ENCODE data around the gene NTSR1.
A peak's percentile ranks its signal among the peaks of the same experiment; 100 is the strongest.

Gene NTSR1

GRCh38 chr20:62773845-62774714 is 65.4 kb downstream of the NTSR1 start:
- no peak for DNase-seq

- DNase-seq = no peak
Observed at GRCh38 chr20:62774762-62775161, 66.1 kb downstream of the NTSR1 start.

GRCh38 chr20:62775206-62775605 is 66.6 kb downstream of the NTSR1 start:
- no peak for DNase-seq

GRCh38 chr20:62776035-62776691 is 67.5 kb downstream of the NTSR1 start:
- no peak for DNase-seq

GRCh38 chr20:62776692-62777527 is 68.3 kb downstream of the NTSR1 start:
- DNase-seq = peak; percentile 83

GRCh38 chr20:62777528-62777830 is 68.8 kb downstream of the NTSR1 start:
- peak; percentile 22 for DNase-seq

- no peak for DNase-seq
Observed at GRCh38 chr20:62778058-62778457, 69.4 kb downstream of the NTSR1 start.

GRCh38 chr20:62778601-62779416 is 70.2 kb downstream of the NTSR1 start:
- no peak for DNase-seq

- no peak for DNase-seq
Observed at GRCh38 chr20:62779417-62779685, 70.7 kb downstream of the NTSR1 start.

- no peak for DNase-seq
Observed at GRCh38 chr20:62780204-62780603, 71.6 kb downstream of the NTSR1 start.

GRCh38 chr20:62780696-62781095 is 72.1 kb downstream of the NTSR1 start:
- no peak for DNase-seq

GRCh38 chr20:62782149-62782892 is 73.7 kb downstream of the NTSR1 start:
- DNase-seq = no peak

GRCh38 chr20:62782893-62783278 is 74.2 kb downstream of the NTSR1 start:
- no peak for DNase-seq

GRCh38 chr20:62784497-62784896 is 75.9 kb downstream of the NTSR1 start:
- no peak for DNase-seq

- no peak for DNase-seq
Observed at GRCh38 chr20:62785393-62785792, 76.8 kb downstream of the NTSR1 start.

GRCh38 chr20:62786157-62786556 is 77.5 kb downstream of the NTSR1 start:
- DNase-seq = no peak

GRCh38 chr20:62787321-62787720 is 78.7 kb downstream of the NTSR1 start:
- no peak for DNase-seq

- no peak for DNase-seq
Observed at GRCh38 chr20:62787866-62788265, 79.2 kb downstream of the NTSR1 start.

- DNase-seq = no peak
Observed at GRCh38 chr20:62788607-62789006, 80.0 kb downstream of the NTSR1 start.

- DNase-seq = no peak
Observed at GRCh38 chr20:62790075-62790474, 81.4 kb downstream of the NTSR1 start.

GRCh38 chr20:62791301-62792181 is 82.9 kb downstream of the NTSR1 start:
- peak; percentile 82 for DNase-seq
